Body of pancreas (tissue), 4 donors: Measurements from ENCODE around the gene ZNF66.

Experiments
- CTCF ChIP-seq, 7 experiments: fragments of 450-650 bp in 4 of 7; fragments of 200-600 bp in 3 of 7; sonication (generic) in 3 of 7; IDR thresholded peaks; one replicate each; pipeline ENCODE4 v1.5.1; 2016 to 2019; ENCODE audit warnings: antibody characterized with exemption in 7 of 7
- POLR2A ChIP-seq, 3 donors: fragments of 450-650 bp; IDR thresholded peaks; one replicate each; pipeline ENCODE4 v1.6.1; 2016; ENCODE audit warnings: antibody characterized with exemption in 3 of 3, mild to moderate bottlenecking in 2 of 3

GRCh38 chr19:20787786-20788185 lies 11.7 kb downstream of the ZNF66 start:
- TF ChIP-seq CTCF (IDR thresholded peaks at IDR 0.05), result no peak
- no peak for TF ChIP-seq POLR2A (IDR thresholded peaks at IDR 0.05)
